ENCODE data around the gene EPOP. TPM values are rescaled to one million over a fixed set of nuclear protein-coding genes. Genes with fewer than 3 reads are reported as not detected.

EPOP gene
- total and polyA plus RNA-seq, 2 of the 13 experiments (the other 11 are each of a cell fraction or from before 2014, with no cell fraction given): 14.7 to 37.8 TPM

DNA sequence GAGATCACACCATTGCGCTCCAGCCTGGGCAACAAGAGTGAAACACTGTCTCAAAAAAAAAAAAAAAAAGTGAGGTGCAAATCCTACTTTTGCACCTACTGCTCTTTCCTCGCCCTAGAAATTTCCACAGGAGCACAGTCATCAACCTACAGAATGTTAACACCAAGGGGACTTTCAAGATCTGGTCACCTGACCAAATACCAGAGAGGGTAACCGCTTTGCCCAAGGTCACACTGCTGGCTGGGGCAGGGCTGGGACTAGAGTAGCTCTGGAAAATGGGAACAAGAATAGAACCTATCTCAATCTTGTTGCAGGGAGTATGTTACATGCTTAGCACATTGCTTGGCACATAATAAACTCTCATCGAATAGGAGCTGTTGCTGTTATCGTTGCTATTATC is 24.0 kb upstream of the EPOP start:
- H4K20me1 ChIP-seq (ENCODE audit: insufficient read depth, low read length): no peaks in the 10 kb centered on the region
- in situ Hi-C loops (cut with HindIII; ENCODE audit: extremely low pct_ligation_motif_present, low pct_unique_long_range_greater_than_20kb) (no loop called here), intact Hi-C loops (cut with micrococcal nuclease; ENCODE audit: unreplicated experiment) (no loop called here)
- H3K4me3 ChIP-seq (replicated peaks in 1 of 3; ENCODE audit: insufficient read depth in 1 of 3, low read depth in 2 of 3, low read length in 3 of 3): no peak overlapping the region
- no peak overlapping the region for H3K27ac ChIP-seq (ENCODE audit: extremely low read length, insufficient read depth, low read length)
- FAIRE-seq (no peak), DNase-seq (ENCODE audit: low spot score) (no peak), ATAC-seq (no peak)
- peaks cover 11% of the 10 kb centered on the region for H3K79me2 ChIP-seq (ENCODE audit: insufficient read depth, low read length)
- H3K4me1 ChIP-seq (ENCODE audit: insufficient read depth, low read length): peaks cover 82% of the 10 kb centered on the region
- WGBS (ENCODE audit: low lambda C conversion rate): 79% methylated on average over 5 of the region's 5 CpGs
- H3K36me3 ChIP-seq (replicated peaks in 1 of 2; ENCODE audit: control insufficient read depth in 1 of 2, insufficient read depth in 2 of 2, low read length in 2 of 2): no peaks in the 10 kb centered on the region
- no peak overlapping the region for H3K4me2 ChIP-seq (ENCODE audit: low read depth, low read length)
- TF ChIP-seq EP300 (IDR thresholded peaks at IDR 0.05; ENCODE audit: low read depth in 2 of 2, low read length in 2 of 2) (peak in 1 of 2 experiments; percentile 0; a peak in 1 of 4 replicates), EP300 (CRISPR knock-in tag; IDR thresholded peaks at IDR 0.05; ENCODE audit: borderline replicate concordance) (no peak), ZFY (CRISPR knock-in tag; IDR thresholded peaks at IDR 0.05) (0 out of 2 replicates have a peak, but pooled peaks have one; percentile 31), ZNF768 (CRISPR knock-in tag; IDR thresholded peaks at IDR 0.05) (peak; percentile 64; the same call in 1 of the 2 replicates), NR2F6 (IDR thresholded peaks at IDR 0.05) (no peak), NR2F6 (CRISPR knock-in tag; IDR thresholded peaks at IDR 0.05) (no peak), DDIT3 (CRISPR knock-in tag; IDR thresholded peaks at IDR 0.05) (no peak), NFKB2 (CRISPR knock-in tag; IDR thresholded peaks at IDR 0.05; ENCODE audit: borderline replicate concordance) (no peak), FOXO4 (CRISPR knock-in tag; conservative IDR thresholded peaks at IDR 0.05) (0 out of 2 replicates have a peak, but pooled peaks have one; percentile 0), SKIL (CRISPR knock-in tag; IDR thresholded peaks at IDR 0.05; ENCODE audit: borderline replicate concordance) (no peak), HNRNPK (IDR thresholded peaks at IDR 0.05; ENCODE audit: low read depth, low read length, poor library complexity, severe bottlenecking) (peak; percentile 29), SAFB2 (CRISPR knock-in tag; IDR thresholded peaks at IDR 0.05; ENCODE audit: borderline replicate concordance, low read depth) (no peak), ARID4A (CRISPR knock-in tag; IDR thresholded peaks at IDR 0.05; ENCODE audit: borderline replicate concordance) (0 out of 2 replicates have a peak, but pooled peaks have one; percentile 33)
- TF ChIP-seq, protein P1, sequence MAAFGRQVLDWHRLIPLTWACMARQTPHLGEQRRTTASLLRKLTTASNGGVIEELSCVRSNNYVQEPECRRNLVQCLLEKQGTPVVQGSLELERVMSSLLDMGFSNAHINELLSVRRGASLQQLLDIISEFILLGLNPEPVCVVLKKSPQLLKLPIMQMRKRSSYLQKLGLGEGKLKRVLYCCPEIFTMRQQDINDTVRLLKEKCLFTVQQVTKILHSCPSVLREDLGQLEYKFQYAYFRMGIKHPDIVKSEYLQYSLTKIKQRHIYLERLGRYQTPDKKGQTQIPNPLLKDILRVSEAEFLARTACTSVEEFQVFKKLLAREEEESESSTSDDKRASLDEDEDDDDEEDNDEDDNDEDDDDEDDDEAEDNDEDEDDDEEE (CRISPR knock-in tag; IDR thresholded peaks at IDR 0.05): peak; percentile 13; the same call in 1 of the 2 replicates
- BruUV-seq (replicated peaks): no TSS peak
- H3K9me3 ChIP-seq (ENCODE audit: low read length): no peaks in the 10 kb centered on the region
- H3K9ac ChIP-seq (ENCODE audit: insufficient read depth, low read depth, low read length): no peak overlapping the region
- CTCF ChIA-PET (ENCODE audit: low intra/inter-chr PET ratio, low total read pairs): no interaction called here
- POLR2A ChIA-PET: interaction anchor here (0.7 to 8.9 kb wide), 10 partner anchors 7 to 1865 kb away, joined by 3 to 106 read pairs (median 5); partner anchors contain the start of genes CISD3 and EPOP
- no peaks in the 10 kb centered on the region; a peak in 1 of 5 replicates for H3K27me3 ChIP-seq (ENCODE audit: control insufficient read depth in 1 of 2, insufficient read depth in 2 of 2, low read length in 2 of 2)
- no peak overlapping the region for H2AFZ ChIP-seq (ENCODE audit: low read length)
